H1 (cell line): ENCODE measurements around the gene ARHGAP21. TPM values are rescaled to one million over a fixed set of nuclear protein-coding genes. Genes with fewer than 3 reads are reported as not detected.

Experiments
- CTCF ChIA-PET: fragments of 300-600 bp; sonication (Branson Sonifier 250); formaldehyde crosslinking; loops from one replicate; lab custom pipeline; 2021; ENCODE audit not compliant: partially characterized antibody; lab: Charles Lee
- POLR2A ChIA-PET: fragments of 300-600 bp; sonication (Branson Sonifier 250); formaldehyde crosslinking; loops from one replicate; lab custom pipeline; 2021; ENCODE audit warnings: inconsistent platforms; ENCODE audit not compliant: partially characterized antibody; lab: Charles Lee
- DNase-seq, 2 experiments: peaks; one replicate each; pipeline versions ENCODE4 v3.0.0 to v3.0.0-alpha.2; 2010 to 2022; ENCODE audit warnings: low spot score in 2 of 2, low read depth in 1 of 2, mixed read lengths in 1 of 2
- FAIRE-seq: peaks from 2 replicates; lab custom pipeline; 2011; peaks lifted over from hg19 to GRCh38; lab: Jason Lieb, UNC
- H2AFZ ChIP-seq: 2 replicates; pipeline ENCODE4 v1.8.1; 2012; ENCODE audit warnings: low read length, inconsistent platforms
- H2AK5ac ChIP-seq: 2 replicates; pipeline ENCODE4 v1.6.1; 2013; ENCODE audit warnings: low read depth, low read length
- H2BK120ac ChIP-seq: replicated peaks from 2 replicates; pipeline ENCODE3; 2013; ENCODE audit warnings: low read depth, low read length, inconsistent platforms
- H2BK12ac ChIP-seq: 2 replicates; pipeline ENCODE4 v1.6.1; 2013; ENCODE audit warnings: low read depth, low read length
- H2BK15ac ChIP-seq: 2 replicates; pipeline ENCODE4 v1.6.1; 2013; ENCODE audit warnings: low read length
- H2BK20ac ChIP-seq: 2 replicates; pipeline ENCODE4 v1.6.1; 2013; ENCODE audit warnings: low read length
- H2BK5ac ChIP-seq: 2 replicates; pipeline ENCODE4 v1.6.1; 2013; ENCODE audit warnings: low read depth, low read length
- H3K14ac ChIP-seq: 2 replicates; pipeline ENCODE4 v1.6.1; 2013; ENCODE audit warnings: inconsistent platforms; ENCODE audit not compliant: insufficient read length
- H3K18ac ChIP-seq: 2 replicates; pipeline ENCODE4 v1.6.1; 2013; ENCODE audit warnings: low read length; ENCODE audit errors: extremely low read depth
- H3K23ac ChIP-seq: 2 replicates; pipeline ENCODE4 v1.6.1; 2013; ENCODE audit warnings: inconsistent platforms; ENCODE audit not compliant: insufficient read length
- H3K23me2 ChIP-seq: 2 replicates; pipeline ENCODE4 v1.6.1; 2013; ENCODE audit warnings: low read depth, low read length
- H3K27ac ChIP-seq: 2 replicates; pipeline ENCODE4 v1.6.1; 2011; ENCODE audit warnings: low read depth, low read length, inconsistent platforms
- H3K27me3 ChIP-seq, 4 experiments: replicated peaks in 1 of 4; 1 replicate in 1 of 4; 2 replicates in 3 of 4; pipeline versions ENCODE4 v1.6.1 to v1.8.1; 2011 to 2013; ENCODE audit warnings: low read length in 3 of 4, mild to moderate bottlenecking in 3 of 4, inconsistent platforms in 2 of 4, mixed read lengths in 2 of 4, moderate library complexity in 1 of 4; ENCODE audit not compliant: control insufficient read depth in 3 of 4, insufficient read depth in 3 of 4; ENCODE audit errors: extremely low read depth in 1 of 4
- H3K36me3 ChIP-seq, 4 experiments: 2 replicates each; pipeline versions ENCODE4 v1.6.1 to v1.8.1; 2011 to 2013; ENCODE audit warnings: mild to moderate bottlenecking in 4 of 4, low read length in 3 of 4, moderate library complexity in 2 of 4, control low read depth in 1 of 4, inconsistent platforms in 1 of 4; ENCODE audit not compliant: insufficient read depth in 4 of 4, control insufficient read depth in 2 of 4
- H3K4ac ChIP-seq: replicated peaks from 2 replicates; pipeline ENCODE3; 2013; ENCODE audit warnings: low read length, low read depth, mixed read lengths, inconsistent platforms; ENCODE audit not compliant: insufficient read length
- H3K4me1 ChIP-seq, 4 experiments: replicated peaks in 1 of 4; 1 replicate in 1 of 4; 2 replicates in 3 of 4; pipeline versions ENCODE4 v1.6.1 to v1.8.1; 2011 to 2013; ENCODE audit warnings: low read length in 3 of 4, inconsistent platforms in 2 of 4, mixed read lengths in 1 of 4; ENCODE audit not compliant: insufficient read depth in 4 of 4, control insufficient read depth in 3 of 4
- H3K4me2 ChIP-seq, 2 experiments: 2 replicates each; pipeline versions ENCODE4 v1.6.1 to v1.8.1; 2011 to 2013; ENCODE audit warnings: low read depth in 2 of 2, low read length in 2 of 2, control low read depth in 1 of 2, inconsistent platforms in 1 of 2, mild to moderate bottlenecking in 1 of 2; ENCODE audit not compliant: insufficient read depth in 1 of 2
- H3K4me3 ChIP-seq, 4 experiments: fragments of 200-600, 300-600 bp in 1 of 4; sonication (generic), shearing (Covaris generic), sonication (Bioruptor Twin) in 1 of 4; 2 replicates each; pipeline versions ENCODE4 v1.5.1 to v1.8.1; 2011 to 2016; ENCODE audit warnings: low read length in 4 of 4, low read depth in 3 of 4, control low read depth in 2 of 4, inconsistent platforms in 2 of 4, mild to moderate bottlenecking in 2 of 4, mixed read lengths in 1 of 4, moderate library complexity in 1 of 4; ENCODE audit not compliant: insufficient read depth in 2 of 4; ENCODE audit errors: extremely low read depth in 1 of 4
- H3K56ac ChIP-seq: replicated peaks from 2 replicates; pipeline ENCODE3; 2013; ENCODE audit warnings: low read depth, mild to moderate bottlenecking, mixed read lengths, low read length, inconsistent platforms; ENCODE audit not compliant: insufficient read length
- H3K79me1 ChIP-seq: 2 replicates; pipeline ENCODE4 v1.6.1; 2013; ENCODE audit warnings: low read depth, low read length, control low read depth
- H3K79me2 ChIP-seq, 2 experiments: 2 replicates each; pipeline versions ENCODE4 v1.6.1 to v1.8.1; 2012 to 2013; ENCODE audit warnings: low read length in 2 of 2, mild to moderate bottlenecking in 2 of 2, inconsistent platforms in 1 of 2; ENCODE audit not compliant: insufficient read depth in 2 of 2, control insufficient read depth in 1 of 2
- H3K9ac ChIP-seq, 4 experiments: replicated peaks in 1 of 4; 1 replicate in 1 of 4; 2 replicates in 3 of 4; pipeline versions ENCODE4 v1.6.1 to v1.8.1; 2011 to 2013; ENCODE audit warnings: low read depth in 3 of 4, low read length in 3 of 4, control low read depth in 2 of 4, mild to moderate bottlenecking in 2 of 4, moderate library complexity in 2 of 4, inconsistent platforms in 1 of 4; ENCODE audit errors: extremely low read depth in 1 of 4
- H3K9me3 ChIP-seq, 2 experiments: 2 replicates each; pipeline versions ENCODE4 v1.6.1 to v1.8.1; 2012 to 2013; ENCODE audit warnings: mild to moderate bottlenecking in 2 of 2, moderate library complexity in 2 of 2, control low read depth in 1 of 2, inconsistent platforms in 1 of 2, low read depth in 1 of 2, low read length in 1 of 2, mixed read lengths in 1 of 2; ENCODE audit not compliant: insufficient read depth in 2 of 2
- H4K20me1 ChIP-seq, 2 experiments: replicated peaks in 1 of 2; 2 replicates each; pipeline versions ENCODE3 to v1.8.1; 2011 to 2013; ENCODE audit warnings: inconsistent platforms in 2 of 2, low read length in 2 of 2, mild to moderate bottlenecking in 1 of 2; ENCODE audit not compliant: insufficient read depth in 2 of 2, control insufficient read depth in 1 of 2
- H4K5ac ChIP-seq: 2 replicates; pipeline ENCODE4 v1.6.1; 2013; ENCODE audit warnings: low read length, low read depth, mixed read lengths, inconsistent platforms; ENCODE audit not compliant: insufficient read length
- H4K8ac ChIP-seq: 2 replicates; pipeline ENCODE4 v1.8.0; 2013; ENCODE audit warnings: mild to moderate bottlenecking, moderate library complexity, low read length, inconsistent platforms; ENCODE audit not compliant: insufficient read depth; ENCODE audit errors: extremely low read depth
- H4K91ac ChIP-seq: replicated peaks from 2 replicates; pipeline ENCODE3; 2013; ENCODE audit warnings: low read length, mixed read lengths, inconsistent platforms; ENCODE audit not compliant: insufficient read length
- HDAC6 ChIP-seq: IDR thresholded peaks from one replicate; pipeline ENCODE4 v1.7.1; 2012; ENCODE audit warnings: low read depth, mild to moderate bottlenecking, inconsistent platforms, low read length, moderate library complexity
- WGBS, 2 experiments: shearing (Covaris generic) in 1 of 2; methylation state at CpG; one replicate each; pipeline versions ENCODE4 v1.1.6 to v1.1.7; 2013 to 2015; ENCODE audit warnings: low lambda C conversion rate in 2 of 2, mixed read lengths in 2 of 2, inconsistent platforms in 1 of 2, low coverage in 1 of 2, missing lambda C conversion rate in 1 of 2; ENCODE audit not compliant: insufficient replicate concordance in 2 of 2, insufficient coverage in 1 of 2, insufficient read length in 1 of 2; ENCODE audit errors: extremely low coverage in 1 of 2, missing lambda C conversion rate in 1 of 2; 5-methylcytosine and 5-hydroxymethylcytosine counted together
- polyA plus RNA-seq, 7 experiments: library from polyadenylated mRNA; depleted of rRNA in 3 of 7; stranded (reverse) in 5 of 7; unstranded in 2 of 7; fragments of >200 nt in 5 of 7; fragments of 200-250 nt in 2 of 7; gene quantifications; 1 replicate in 5 of 7; 2 replicates in 1 of 7; 4 replicates in 1 of 7; pipeline versions ENCODE4 v1.2.1 to v1.2.3, GENCODE V29; 2011 to 2013; ENCODE audit warnings: missing spikeins in 2 of 7, mixed read lengths in 2 of 7
- total RNA-seq: library from RNA; stranded (reverse); fragmentation: NEBNext Ultra II Directional; extraction: Animal tissue kit (Norgen Biotek cat#: 25700); gene quantifications from 2 replicates; pipeline ENCODE4 v1.2.1, GENCODE V29; 2021

ARHGAP21 gene
- total and polyA plus RNA-seq, 2 of the 8 experiments (the other 6 are each of a cell fraction or from before 2014, with no cell fraction given): 14.4 to 35.3 TPM

GRCh38 chr10:24706479-24707118, 17.1 kb downstream of the ARHGAP21 start:
- H3K9ac ChIP-seq: no peak overlapping the region
- ChIA-PET CTCF (interaction anchor here (1.0 kb wide), 1 partner anchor 18 kb away, joined by 3 read pairs; no protein-coding TSS in a partner anchor), POLR2A (interaction anchor here (0.6 kb wide), 1 partner anchor 1214 kb away, joined by 3 read pairs; no protein-coding TSS in a partner anchor)

More at GRCh38 chr10:24706479-24707118, 17.1 kb downstream of the ARHGAP21 start:
- Histone ChIP-seq H3K14ac (no peak overlapping the region), H3K36me3 (no peaks in the 10 kb centered on the region), H4K91ac (no peak overlapping the region), H4K8ac (no peak overlapping the region), H3K79me2 (peaks cover 0 to 84% of the 10 kb centered on the region in 2 experiments; a peak in 3 of 4 replicates), H3K56ac (no peak overlapping the region), H3K27ac (no peak overlapping the region), H3K4me3 (no peak overlapping the region), H2AFZ (no peak overlapping the region), H3K23ac (no peak overlapping the region), H2BK20ac (no peak overlapping the region), H3K4ac (no peak overlapping the region), H2BK12ac (no peak overlapping the region), H4K5ac (no peak overlapping the region), H3K23me2 (no peaks in the 10 kb centered on the region), H2AK5ac (no peak overlapping the region), H2BK120ac (no peak overlapping the region), H2BK5ac (no peak overlapping the region), H3K9me3 (no peaks in the 10 kb centered on the region), H4K20me1 (peaks cover 0 to 3% of the 10 kb centered on the region in 2 experiments), H3K4me2 (no peak overlapping the region), H2BK15ac (no peak overlapping the region), H3K18ac (no peak overlapping the region), H3K79me1 (no peaks in the 10 kb centered on the region; the same call in 1 of the 2 replicates), H3K4me1 (peaks cover 0 to 2% (median 0%) of the 10 kb centered on the region in 4 experiments; a peak in 1 of 7 replicates), H3K27me3 (no peaks in the 10 kb centered on the region)
- DNase-seq (no peak), FAIRE-seq (no peak)
- no peak for TF ChIP-seq HDAC6
- WGBS, 2 experiments: 90% methylated on average over 7 of the region's 7 CpGs; no CpG with 5 or more reads in 1 of the 2 experiments
